KOPT-K1 (cell line): ENCODE measurements around the gene BAD.

Experiments used
- H3K27ac ChIP-seq: fragments of 200-600 bp; sonication (generic); 2 replicates; pipeline ENCODE4 v1.5.1; 2016; ENCODE audit warnings: antibody characterized with exemption, mild to moderate bottlenecking, low read depth, low read length; ENCODE audit not compliant: poor library complexity, severe bottlenecking
- H3K36me3 ChIP-seq: fragments of 200-600 bp; sonication (generic); 2 replicates; pipeline ENCODE4 v1.5.1; 2017; ENCODE audit warnings: antibody characterized with exemption, mild to moderate bottlenecking, low read length, moderate library complexity; ENCODE audit not compliant: insufficient read depth
- H3K9me3 ChIP-seq: fragments of 200-600 bp; sonication (generic); 2 replicates; pipeline ENCODE4 v1.5.1; 2017; ENCODE audit warnings: antibody characterized with exemption, low read length, mild to moderate bottlenecking; ENCODE audit not compliant: insufficient read depth, poor library complexity, severe bottlenecking

Gene BAD

DNA sequence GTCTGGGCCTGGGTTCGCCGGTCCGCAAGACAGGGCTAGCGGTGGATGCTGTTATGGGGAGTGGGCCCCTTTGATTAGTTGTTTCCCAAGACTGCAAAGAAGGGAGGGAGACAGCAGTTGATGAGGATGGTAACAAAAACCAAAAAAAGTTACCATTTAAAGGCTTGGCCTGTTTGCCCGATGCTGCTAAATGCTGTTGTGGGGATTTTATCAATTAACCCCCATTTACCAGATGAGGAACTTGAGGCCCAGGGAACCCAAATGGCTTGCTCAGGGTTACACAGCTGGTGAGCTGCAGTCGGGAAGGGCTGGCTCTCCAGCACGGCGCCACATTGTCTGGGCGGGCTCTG, 61.8 kb downstream of the BAD start:
- Histone ChIP-seq H3K36me3 (peaks cover 64% of the 10 kb centered on the region), H3K27ac (no peak overlapping the region), H3K9me3 (no peaks in the 10 kb centered on the region)

GRCh38 chr11:64220798-64221197, 63.7 kb downstream of the BAD start:
- no peak overlapping the region for H3K27ac ChIP-seq
- peaks cover 81% of the 10 kb centered on the region for H3K36me3 ChIP-seq
- no peaks in the 10 kb centered on the region for H3K9me3 ChIP-seq

DNA sequence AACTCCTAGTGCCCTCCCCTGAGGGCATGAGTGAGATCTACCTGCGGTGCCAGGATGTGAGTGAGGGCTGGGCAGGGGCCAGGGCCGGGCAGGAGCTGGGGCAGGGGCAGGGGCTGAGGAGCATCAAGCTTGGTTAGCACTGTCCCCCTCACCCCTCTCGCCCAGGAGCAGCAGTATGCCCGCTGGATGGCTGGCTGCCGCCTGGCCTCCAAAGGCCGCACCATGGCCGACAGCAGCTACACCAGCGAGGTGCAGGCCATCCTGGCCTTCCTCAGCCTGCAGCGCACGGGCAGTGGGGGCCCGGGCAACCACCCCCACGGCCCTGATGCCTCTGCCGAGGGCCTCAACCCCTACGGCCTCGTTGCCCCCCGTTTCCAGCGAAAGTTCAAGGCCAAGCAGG, 64.2 kb downstream of the BAD start:
- Histone ChIP-seq H3K9me3 (no peaks in the 10 kb centered on the region), H3K27ac (no peak overlapping the region), H3K36me3 (peaks cover 86% of the 10 kb centered on the region)
